ENCODE data around the gene ZBTB39. TPM values are rescaled to one million over a fixed set of nuclear protein-coding genes. Genes with fewer than 3 reads are reported as not detected.

ZBTB39 gene
- total and polyA plus RNA-seq, 2 of the 8 experiments (the other 6 are each of a cell fraction or from before 2014, with no cell fraction given), result 19.3 to 25.0 TPM

- TF ChIP-seq CHD7 (IDR thresholded peaks at IDR 0.05; ENCODE audit: insufficient replicate concordance, low read length) (no peak), KDM5A (IDR thresholded peaks at IDR 0.05; ENCODE audit: low read length) (no peak), POU5F1 (IDR thresholded peaks at IDR 0.05; ENCODE audit: low read depth, low read length) (no peak), RFX5 (IDR thresholded peaks at IDR 0.05; ENCODE audit: borderline replicate concordance, low read depth, low read length) (no peak), CBX8 (IDR thresholded peaks at IDR 0.05; ENCODE audit: borderline replicate concordance, low read depth, low read length) (no peak), ASH2L (IDR thresholded peaks at IDR 0.05; ENCODE audit: low read length) (no peak), GABPA (IDR thresholded peaks at IDR 0.05; ENCODE audit: borderline replicate concordance, insufficient read depth, low read length) (no peak), GTF2F1 (IDR thresholded peaks at IDR 0.05; ENCODE audit: borderline replicate concordance, low read depth, low read length) (no peak), SIN3A (conservative IDR thresholded peaks at IDR 0.05 in 1 of 2, IDR thresholded peaks at IDR 0.05 in 1 of 2; ENCODE audit: low read depth in 1 of 2, low read length in 2 of 2) (no peak), SAP30 (IDR thresholded peaks at IDR 0.05; ENCODE audit: insufficient read depth, insufficient replicate concordance, low read length) (no peak), JUND (IDR thresholded peaks at IDR 0.05; ENCODE audit: low read length) (no peak), SRF (IDR thresholded peaks at IDR 0.05; ENCODE audit: low read depth, low read length) (no peak)
Measured at GRCh38 chr12:56954958-56955355, 51.4 kb downstream of the ZBTB39 start (continued).

Measured in H1 (cell line).